AG09309 (cell line): Measurements from ENCODE around the gene ZNF335.

ENCODE experiments used
- DNase-seq: peaks from one replicate; pipeline ENCODE4 v3.0.0-alpha.2; 2010; ENCODE audit warnings: low read depth
- H3K4me3 ChIP-seq: 2 replicates; pipeline ENCODE4 v1.5.1; 2011; ENCODE audit warnings: mild to moderate bottlenecking, low read depth, low read length, moderate library complexity; ENCODE audit not compliant: control insufficient read depth
- TF ChIP-seq, protein P1 (sequence below): IDR thresholded peaks from 2 replicates; pipeline ENCODE4 v1.5.1; 2011; ENCODE audit warnings: mild to moderate bottlenecking, low read depth, low read length, inconsistent platforms; ENCODE audit not compliant: insufficient read depth, control insufficient read depth; ENCODE audit errors: missing control alignments

ZNF335 gene, protein sequence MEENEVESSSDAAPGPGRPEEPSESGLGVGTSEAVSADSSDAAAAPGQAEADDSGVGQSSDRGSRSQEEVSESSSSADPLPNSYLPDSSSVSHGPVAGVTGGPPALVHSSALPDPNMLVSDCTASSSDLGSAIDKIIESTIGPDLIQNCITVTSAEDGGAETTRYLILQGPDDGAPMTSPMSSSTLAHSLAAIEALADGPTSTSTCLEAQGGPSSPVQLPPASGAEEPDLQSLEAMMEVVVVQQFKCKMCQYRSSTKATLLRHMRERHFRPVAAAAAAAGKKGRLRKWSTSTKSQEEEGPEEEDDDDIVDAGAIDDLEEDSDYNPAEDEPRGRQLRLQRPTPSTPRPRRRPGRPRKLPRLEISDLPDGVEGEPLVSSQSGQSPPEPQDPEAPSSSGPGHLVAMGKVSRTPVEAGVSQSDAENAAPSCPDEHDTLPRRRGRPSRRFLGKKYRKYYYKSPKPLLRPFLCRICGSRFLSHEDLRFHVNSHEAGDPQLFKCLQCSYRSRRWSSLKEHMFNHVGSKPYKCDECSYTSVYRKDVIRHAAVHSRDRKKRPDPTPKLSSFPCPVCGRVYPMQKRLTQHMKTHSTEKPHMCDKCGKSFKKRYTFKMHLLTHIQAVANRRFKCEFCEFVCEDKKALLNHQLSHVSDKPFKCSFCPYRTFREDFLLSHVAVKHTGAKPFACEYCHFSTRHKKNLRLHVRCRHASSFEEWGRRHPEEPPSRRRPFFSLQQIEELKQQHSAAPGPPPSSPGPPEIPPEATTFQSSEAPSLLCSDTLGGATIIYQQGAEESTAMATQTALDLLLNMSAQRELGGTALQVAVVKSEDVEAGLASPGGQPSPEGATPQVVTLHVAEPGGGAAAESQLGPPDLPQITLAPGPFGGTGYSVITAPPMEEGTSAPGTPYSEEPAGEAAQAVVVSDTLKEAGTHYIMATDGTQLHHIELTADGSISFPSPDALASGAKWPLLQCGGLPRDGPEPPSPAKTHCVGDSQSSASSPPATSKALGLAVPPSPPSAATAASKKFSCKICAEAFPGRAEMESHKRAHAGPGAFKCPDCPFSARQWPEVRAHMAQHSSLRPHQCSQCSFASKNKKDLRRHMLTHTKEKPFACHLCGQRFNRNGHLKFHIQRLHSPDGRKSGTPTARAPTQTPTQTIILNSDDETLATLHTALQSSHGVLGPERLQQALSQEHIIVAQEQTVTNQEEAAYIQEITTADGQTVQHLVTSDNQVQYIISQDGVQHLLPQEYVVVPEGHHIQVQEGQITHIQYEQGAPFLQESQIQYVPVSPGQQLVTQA (N-terminal part only)

DNA sequence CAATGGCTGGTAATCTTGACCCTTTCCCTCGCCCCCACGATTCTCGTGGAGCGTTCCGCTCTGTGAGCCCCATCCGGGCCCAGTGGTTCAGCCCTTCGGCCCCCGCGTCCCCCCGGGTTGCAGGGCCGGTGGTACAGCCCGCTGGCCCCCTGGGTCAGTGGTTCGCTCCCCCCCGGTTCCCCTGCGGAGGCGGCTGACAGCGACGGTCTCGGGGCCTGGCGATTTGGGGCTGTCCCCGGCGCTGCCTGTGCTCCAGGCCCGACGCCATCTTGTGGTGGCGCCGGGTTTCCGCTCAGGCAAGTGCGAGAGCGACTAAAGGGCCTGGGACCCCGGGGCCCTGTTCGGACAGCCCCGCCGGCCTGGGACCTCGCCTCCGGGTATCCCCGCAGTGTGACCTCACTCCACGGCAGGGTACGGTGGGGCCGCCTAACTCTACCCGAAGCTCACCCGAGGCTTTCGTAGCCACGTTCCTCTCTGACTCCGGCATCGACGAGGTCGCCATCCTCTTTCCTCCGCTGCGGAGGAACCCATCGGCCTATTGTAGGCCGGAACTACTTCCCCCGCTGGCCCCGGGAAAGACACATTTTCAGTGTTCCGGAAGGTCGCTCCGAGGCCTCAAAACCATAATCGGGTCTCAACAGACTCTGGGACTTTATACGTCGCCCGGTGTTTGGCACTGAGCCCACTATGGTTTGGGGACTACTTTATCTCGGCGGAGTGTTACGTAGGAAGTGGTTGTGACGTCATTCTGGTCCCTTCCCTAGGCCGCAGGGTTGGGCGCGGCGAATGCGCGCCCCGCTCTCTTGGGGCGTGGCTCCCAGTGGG, at the start of gene ZNF335:
Gene ZNF335 (minus strand): TSS at position 529 of the 825 bp plus-strand sequence. CDS start 793 bp downstream, outside the sequence.
- H3K4me3 ChIP-seq: peak within 1 kb of the TSS; percentile 90
- DNase-seq: peak; percentile 87
- TF ChIP-seq, protein P1, sequence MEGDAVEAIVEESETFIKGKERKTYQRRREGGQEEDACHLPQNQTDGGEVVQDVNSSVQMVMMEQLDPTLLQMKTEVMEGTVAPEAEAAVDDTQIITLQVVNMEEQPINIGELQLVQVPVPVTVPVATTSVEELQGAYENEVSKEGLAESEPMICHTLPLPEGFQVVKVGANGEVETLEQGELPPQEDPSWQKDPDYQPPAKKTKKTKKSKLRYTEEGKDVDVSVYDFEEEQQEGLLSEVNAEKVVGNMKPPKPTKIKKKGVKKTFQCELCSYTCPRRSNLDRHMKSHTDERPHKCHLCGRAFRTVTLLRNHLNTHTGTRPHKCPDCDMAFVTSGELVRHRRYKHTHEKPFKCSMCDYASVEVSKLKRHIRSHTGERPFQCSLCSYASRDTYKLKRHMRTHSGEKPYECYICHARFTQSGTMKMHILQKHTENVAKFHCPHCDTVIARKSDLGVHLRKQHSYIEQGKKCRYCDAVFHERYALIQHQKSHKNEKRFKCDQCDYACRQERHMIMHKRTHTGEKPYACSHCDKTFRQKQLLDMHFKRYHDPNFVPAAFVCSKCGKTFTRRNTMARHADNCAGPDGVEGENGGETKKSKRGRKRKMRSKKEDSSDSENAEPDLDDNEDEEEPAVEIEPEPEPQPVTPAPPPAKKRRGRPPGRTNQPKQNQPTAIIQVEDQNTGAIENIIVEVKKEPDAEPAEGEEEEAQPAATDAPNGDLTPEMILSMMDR: no peak

- TF ChIP-seq, protein P1: no peak
- H3K4me3 ChIP-seq: no peak overlapping the region
- no peak for DNase-seq
These were observed 48.6 kb upstream of the ZNF335 start for GRCh38 chr20:46020555-46020954.

GRCh38 chr20:46018611-46019010, 46.6 kb upstream of the ZNF335 start:
- no peak for DNase-seq
- TF ChIP-seq, protein P1: no peak
- no peak overlapping the region for H3K4me3 ChIP-seq

- no peak for DNase-seq
- TF ChIP-seq, protein P1: no peak
- no peak overlapping the region for H3K4me3 ChIP-seq
These were observed 46.1 kb upstream of the ZNF335 start for GRCh38 chr20:46018112-46018511.

DNA sequence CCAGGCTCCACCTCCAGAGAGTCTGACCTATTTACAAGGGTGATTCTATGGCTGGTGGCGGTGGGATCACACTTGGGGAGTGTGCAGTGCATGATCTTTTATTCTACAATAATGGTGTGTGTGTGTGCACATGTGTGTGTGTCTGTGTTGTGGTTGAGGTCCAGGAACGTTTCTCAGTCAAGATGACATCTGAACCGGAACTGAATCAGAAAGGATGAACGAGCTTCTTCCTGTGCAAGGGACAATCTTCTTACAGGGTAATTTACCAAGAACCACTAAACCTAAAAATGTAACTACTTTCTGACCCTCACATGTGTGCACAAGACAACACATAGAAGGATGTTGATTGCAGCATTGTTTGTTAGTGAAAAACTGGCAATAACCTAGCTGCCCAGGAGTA, 45.3 kb upstream of the ZNF335 start:
- DNase-seq: no peak
- TF ChIP-seq, protein P1: no peak
- H3K4me3 ChIP-seq: no peak overlapping the region
